ENCODE measurements around the gene HDX.

- TF ChIP-seq, protein P1, sequence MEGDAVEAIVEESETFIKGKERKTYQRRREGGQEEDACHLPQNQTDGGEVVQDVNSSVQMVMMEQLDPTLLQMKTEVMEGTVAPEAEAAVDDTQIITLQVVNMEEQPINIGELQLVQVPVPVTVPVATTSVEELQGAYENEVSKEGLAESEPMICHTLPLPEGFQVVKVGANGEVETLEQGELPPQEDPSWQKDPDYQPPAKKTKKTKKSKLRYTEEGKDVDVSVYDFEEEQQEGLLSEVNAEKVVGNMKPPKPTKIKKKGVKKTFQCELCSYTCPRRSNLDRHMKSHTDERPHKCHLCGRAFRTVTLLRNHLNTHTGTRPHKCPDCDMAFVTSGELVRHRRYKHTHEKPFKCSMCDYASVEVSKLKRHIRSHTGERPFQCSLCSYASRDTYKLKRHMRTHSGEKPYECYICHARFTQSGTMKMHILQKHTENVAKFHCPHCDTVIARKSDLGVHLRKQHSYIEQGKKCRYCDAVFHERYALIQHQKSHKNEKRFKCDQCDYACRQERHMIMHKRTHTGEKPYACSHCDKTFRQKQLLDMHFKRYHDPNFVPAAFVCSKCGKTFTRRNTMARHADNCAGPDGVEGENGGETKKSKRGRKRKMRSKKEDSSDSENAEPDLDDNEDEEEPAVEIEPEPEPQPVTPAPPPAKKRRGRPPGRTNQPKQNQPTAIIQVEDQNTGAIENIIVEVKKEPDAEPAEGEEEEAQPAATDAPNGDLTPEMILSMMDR (IDR thresholded peaks at IDR 0.05), result no peak
- no peak for TF ChIP-seq POLR2A (IDR thresholded peaks at IDR 0.05)
Measured at GRCh38 chrX:84475101-84475500, 27.2 kb downstream of the HDX start.

Data from gastroesophageal sphincter (tissue), 3 donors.